HepG2 (cell line): ENCODE measurements around the gene SRC.

Experiments used
- AKNA ChIP-seq: sonication (generic); formaldehyde crosslinking; IDR thresholded peaks from 2 replicates; pipeline ENCODE4 v1.4.0; 2020; ENCODE audit warnings: missing genetic modification reagents, borderline replicate concordance
- CBFB ChIP-seq: sonication (generic); formaldehyde crosslinking; IDR thresholded peaks from 2 replicates; pipeline ENCODE4 v1.4.0; 2020; ENCODE audit warnings: missing genetic modification reagents
- MAZ ChIP-seq, 2 experiments: sonication (generic) in 1 of 2; formaldehyde crosslinking in 1 of 2; IDR thresholded peaks; 2 replicates each; pipeline versions ENCODE4 v1.5.0 to v1.6.1; 2012 to 2020; ENCODE audit warnings: low read depth in 2 of 2, mild to moderate bottlenecking in 2 of 2, borderline replicate concordance in 1 of 2, improper control_type of control experiment in 1 of 2, low read length in 1 of 2, missing genetic modification reagents in 1 of 2, moderate library complexity in 1 of 2
- MTA3 ChIP-seq: sonication (generic); formaldehyde crosslinking; IDR thresholded peaks from 2 replicates; pipeline ENCODE4 v1.4.0; 2020; ENCODE audit warnings: missing genetic modification reagents
- ZNF687 ChIP-seq: sonication (generic); formaldehyde crosslinking; IDR thresholded peaks from 2 replicates; pipeline ENCODE4 v1.5.1; 2020; ENCODE audit warnings: mild to moderate bottlenecking, missing genetic modification reagents, moderate library complexity

DNA sequence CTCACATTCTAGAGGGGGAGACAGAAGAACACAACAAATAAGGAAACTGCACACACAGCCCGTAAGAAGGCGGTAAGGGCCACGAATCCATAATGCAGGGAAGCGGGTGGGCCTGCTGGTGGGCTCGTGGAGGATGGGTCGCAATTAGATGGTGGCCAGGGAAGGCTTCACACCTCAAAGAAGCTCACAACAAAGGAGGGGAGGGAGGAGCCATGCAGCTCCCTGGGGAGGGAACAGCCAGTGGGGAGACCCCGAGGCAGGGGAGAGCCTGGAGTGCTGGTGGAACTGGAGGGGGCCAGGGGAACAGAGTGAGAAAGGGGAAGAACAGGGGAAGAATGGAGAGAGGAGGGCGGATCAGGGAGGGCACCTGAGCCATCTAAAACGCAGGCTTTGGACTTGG lies 13.4 kb downstream of the SRC start:
- TF ChIP-seq CBFB (CRISPR knock-in tag) (no peak), MAZ (IDR thresholded peaks at IDR 0.05; ENCODE audit: borderline replicate concordance, low read depth, low read length) (no peak), MAZ (CRISPR knock-in tag; IDR thresholded peaks at IDR 0.05; ENCODE audit: low read depth) (no peak), ZNF687 (CRISPR knock-in tag) (no peak), MTA3 (CRISPR knock-in tag) (no peak), AKNA (CRISPR knock-in tag) (no peak)
